ENCODE data around the gene CD46.
"Not testable (repeated sequence)": the region's sequence is repeated elsewhere in the genome, so short reads cannot be mapped to it uniquely, and the experiment has no call there.

Gene CD46

DNA sequence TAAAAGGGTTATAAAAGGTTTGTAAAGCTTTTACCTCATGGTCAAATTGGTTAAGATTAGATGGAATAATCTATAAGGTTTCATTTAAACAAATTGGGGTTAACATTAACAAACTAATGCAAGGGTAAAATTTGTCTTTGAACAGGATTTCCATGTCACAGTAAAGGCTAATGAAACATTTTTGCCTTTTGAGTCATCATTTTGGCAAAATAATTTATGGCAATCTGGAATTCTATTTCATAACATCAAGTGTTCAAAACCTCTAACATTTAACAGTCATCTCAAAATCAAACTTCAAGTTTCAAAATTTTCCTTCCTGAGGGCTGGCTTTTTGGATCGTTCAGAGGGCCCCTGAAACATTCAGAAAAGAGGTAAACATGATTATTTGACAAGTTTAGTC, 6.6 kb upstream of the CD46 start:
- Mint-ChIP-seq H3K9me3 (no peaks in the 10 kb centered on the region), H3K27me3 (no peaks in the 10 kb centered on the region), H3K4me3 (no peak overlapping the region), H3K36me3 (no peaks in the 10 kb centered on the region), H3K27ac (no peak overlapping the region), H3K4me1 (peaks cover 6% of the 10 kb centered on the region)
- DNase-seq (ENCODE audit: low spot score in 2 of 2) (no peak), ATAC-seq (ENCODE audit: low read depth) (no peak)

DNA sequence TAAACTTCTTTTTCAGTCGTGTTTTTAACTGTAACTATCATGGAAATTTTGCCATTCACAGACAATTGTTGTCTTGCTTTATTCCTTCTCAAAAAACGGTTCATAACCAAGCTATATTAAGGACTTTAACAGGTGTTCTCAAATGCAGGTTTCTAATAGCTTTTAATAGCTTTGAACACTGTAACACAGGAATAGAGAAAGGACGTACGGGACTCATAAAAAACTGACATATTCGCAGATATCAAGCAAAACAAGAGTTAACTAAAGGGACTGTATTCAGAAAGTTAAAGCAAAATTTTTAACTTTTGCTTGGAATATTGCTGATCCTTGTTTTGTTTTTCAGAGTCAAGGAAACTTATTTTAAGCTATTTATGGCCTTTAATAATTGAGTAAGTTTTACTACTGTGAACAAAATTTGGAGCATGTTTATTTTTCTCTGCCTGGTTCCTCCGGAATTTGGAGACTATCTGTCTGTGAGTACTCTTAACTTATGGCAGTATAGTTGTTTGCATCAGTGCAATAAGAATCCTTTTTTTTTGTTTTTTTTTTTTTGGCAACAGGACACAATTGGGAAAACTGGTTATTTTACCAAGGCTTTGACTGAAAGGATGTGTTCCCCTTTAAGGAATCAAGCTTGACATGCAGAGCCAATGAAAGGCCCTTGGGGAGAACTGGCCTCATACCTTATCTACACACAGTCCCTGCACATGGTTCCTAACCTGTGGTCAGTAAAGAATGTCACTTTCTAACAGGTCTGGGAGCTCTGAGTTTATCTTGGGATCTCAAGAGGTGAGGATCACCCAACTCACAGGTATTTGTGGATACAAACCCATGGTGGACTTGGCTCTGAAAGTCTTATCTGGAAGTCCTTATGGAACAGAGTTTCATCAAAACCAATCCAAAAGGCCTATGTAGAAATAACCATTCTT, 5.8 kb upstream of the CD46 start:
- Mint-ChIP-seq H3K27ac (no peak overlapping the region), H3K36me3 (no peaks in the 10 kb centered on the region), H3K4me1 (peaks cover 8% of the 10 kb centered on the region)

DNA sequence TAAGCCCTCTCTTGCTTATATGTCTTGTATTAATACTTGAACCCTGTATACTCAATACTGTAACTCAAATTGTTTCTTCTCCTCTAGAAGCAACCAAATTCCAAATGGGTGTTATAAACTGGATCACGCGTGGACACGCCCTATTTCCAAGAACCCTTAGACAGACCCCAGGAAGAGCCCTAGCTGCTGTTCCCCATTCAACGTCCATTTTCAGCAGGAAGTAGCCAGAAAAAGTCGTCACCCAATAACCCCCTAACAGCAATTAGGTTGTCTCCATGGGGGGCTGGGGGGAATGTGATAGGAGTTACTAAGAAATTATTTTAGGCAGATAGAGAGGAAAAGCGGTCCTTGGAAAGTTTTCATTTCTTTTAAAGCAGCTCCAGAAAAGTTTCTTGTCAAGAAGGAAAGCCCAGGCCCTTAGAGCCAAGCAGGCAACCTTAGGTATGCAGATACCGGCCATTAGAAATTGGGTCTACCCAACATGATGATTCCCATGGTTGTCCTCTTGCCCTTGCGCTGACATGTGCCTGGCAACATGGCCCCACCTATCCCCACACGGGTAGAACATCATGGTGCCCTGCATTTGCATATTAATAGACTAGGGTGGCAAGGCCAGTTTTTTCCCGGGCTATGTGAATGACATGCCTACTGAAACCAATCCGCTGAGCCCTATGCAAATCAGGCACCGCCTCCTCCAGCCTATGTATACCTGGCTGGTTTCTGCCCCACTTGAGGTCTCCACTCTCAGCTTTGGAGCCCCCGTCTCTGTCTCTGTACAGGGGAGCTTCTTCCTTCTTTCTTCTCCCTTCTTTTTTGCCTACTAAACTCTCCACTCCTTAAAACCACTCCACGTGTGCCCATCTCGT, 4.0 kb upstream of the CD46 start:
- DNase-seq (ENCODE audit: low spot score in 2 of 2) (no peak), ATAC-seq (ENCODE audit: low read depth) (no peak)
- Mint-ChIP-seq H3K27ac (no peak overlapping the region), H3K36me3 (no peaks in the 10 kb centered on the region), H3K4me1 (peaks cover 17% of the 10 kb centered on the region), H3K9me3 (no peaks in the 10 kb centered on the region), H3K27me3 (no peaks in the 10 kb centered on the region), H3K4me3 (no peak overlapping the region)

More for the DNA sequence above, 5.8 kb upstream of the CD46 start:
- H3K9me3 Mint-ChIP-seq = no peaks in the 10 kb centered on the region
- no peak overlapping the region for H3K4me3 Mint-ChIP-seq
- ATAC-seq (ENCODE audit: low read depth) (no peak), DNase-seq (ENCODE audit: low spot score in 2 of 2) (no peak)
- no peaks in the 10 kb centered on the region for H3K27me3 Mint-ChIP-seq

- Mint-ChIP-seq H3K27me3 (no peaks in the 10 kb centered on the region), H3K4me1 (peaks cover 17% of the 10 kb centered on the region), H3K36me3 (no peaks in the 10 kb centered on the region), H3K27ac (no peak overlapping the region), H3K4me3 (no peak overlapping the region), H3K9me3 (no peaks in the 10 kb centered on the region)
- DNase-seq (ENCODE audit: low spot score in 2 of 2) = no peak
- no peak for ATAC-seq (ENCODE audit: low read depth)
These were observed 2.9 kb upstream of the CD46 start for GRCh38 chr1:207748737-207749528.

DNA sequence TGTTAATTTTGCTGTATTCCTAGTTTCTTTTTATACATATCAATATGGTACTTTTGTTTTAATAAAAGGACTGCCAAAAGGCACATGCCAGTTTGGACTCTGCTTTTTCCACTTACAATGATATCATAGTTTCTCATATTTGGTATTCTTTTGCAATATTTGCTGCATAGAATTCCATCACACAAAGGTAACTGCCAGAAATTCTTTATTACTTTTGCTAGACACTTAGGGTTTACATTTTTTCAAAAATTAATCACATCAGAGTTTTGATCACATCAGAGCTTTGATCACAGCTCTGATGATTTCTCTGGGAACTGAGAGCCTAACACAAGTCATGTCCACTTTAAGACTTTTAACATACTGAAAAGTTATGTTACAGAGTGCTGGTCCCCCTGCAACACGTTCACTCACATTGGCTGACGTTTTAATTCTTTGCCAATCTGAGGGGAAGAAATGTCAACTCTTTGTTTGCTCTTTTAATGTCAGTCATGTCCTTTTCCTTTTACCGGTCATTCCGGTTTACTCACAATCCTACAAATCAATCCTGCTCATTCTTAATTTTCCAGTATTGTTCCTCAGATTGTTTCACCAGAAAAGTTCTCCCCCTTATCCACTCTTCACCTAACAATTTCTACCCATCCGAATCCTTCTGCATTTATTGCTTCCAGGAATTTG, 1.1 kb upstream of the CD46 start:
- DNase-seq (ENCODE audit: low spot score in 2 of 2) (no peak), ATAC-seq (ENCODE audit: low read depth) (no peak)
- H3K4me3 Mint-ChIP-seq = peak overlapping the region; percentile 93
- peak overlapping the region; percentile 82 for H3K27ac Mint-ChIP-seq
- H3K4me1 Mint-ChIP-seq = peaks cover 27% of the 10 kb centered on the region
- H3K36me3 Mint-ChIP-seq = no peaks in the 10 kb centered on the region
- no peaks in the 10 kb centered on the region for H3K27me3 Mint-ChIP-seq
- no peaks in the 10 kb centered on the region for H3K9me3 Mint-ChIP-seq

GRCh38 chr1:207751463-207751789, 428 bp upstream of the CD46 start:
- DNase-seq (ENCODE audit: low spot score in 2 of 2); ATAC-seq (ENCODE audit: low read depth); H3K36me3 Mint-ChIP-seq; H3K9me3 Mint-ChIP-seq; H3K27me3 Mint-ChIP-seq: not testable (repeated sequence)
- peaks cover 30% of the 10 kb centered on the region for H3K4me1 Mint-ChIP-seq
- peak overlapping the region; percentile 82 for H3K27ac Mint-ChIP-seq
- peak overlapping the region; percentile 93 for H3K4me3 Mint-ChIP-seq

- H3K4me1 Mint-ChIP-seq = peaks cover 30% of the 10 kb centered on the region
- peak overlapping the region; percentile 82 for H3K27ac Mint-ChIP-seq
- DNase-seq (ENCODE audit: low spot score in 2 of 2) = peak in 1 of 2 donors; percentile 18
- H3K4me3 Mint-ChIP-seq = peak overlapping the region; percentile 93
- peak; percentile 23 for ATAC-seq (ENCODE audit: low read depth)
- peaks cover 4% of the 10 kb centered on the region for H3K36me3 Mint-ChIP-seq
- no peaks in the 10 kb centered on the region for H3K27me3 Mint-ChIP-seq
- no peaks in the 10 kb centered on the region for H3K9me3 Mint-ChIP-seq
These were observed 673 bp downstream of the CD46 start for GRCh38 chr1:207752456-207752998.

DNA sequence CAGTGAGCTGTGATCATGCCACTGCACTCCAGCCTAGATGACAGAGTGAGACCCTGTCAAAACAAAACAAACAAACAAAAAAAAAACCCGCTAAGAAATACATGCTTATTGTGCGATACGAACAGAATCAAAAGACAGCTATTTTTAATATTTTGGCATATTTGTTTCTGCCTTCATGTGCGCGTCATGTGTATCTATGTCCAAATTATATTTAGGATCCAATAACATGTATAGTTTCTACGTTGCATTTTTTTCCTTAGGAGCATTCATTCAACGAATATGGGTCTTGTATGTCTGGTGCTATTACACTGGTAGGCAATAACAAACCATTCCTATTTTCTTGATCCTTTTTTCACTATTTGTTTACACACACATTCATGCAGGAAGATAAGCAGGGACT, 1.8 kb downstream of the CD46 start:
- H3K36me3 Mint-ChIP-seq = peaks cover 5% of the 10 kb centered on the region
- DNase-seq (ENCODE audit: low spot score in 2 of 2) = no peak
- no peak overlapping the region for H3K27ac Mint-ChIP-seq
- no peaks in the 10 kb centered on the region for H3K27me3 Mint-ChIP-seq
- no peak overlapping the region for H3K4me3 Mint-ChIP-seq
- ATAC-seq (ENCODE audit: low read depth) = no peak
- H3K9me3 Mint-ChIP-seq = no peaks in the 10 kb centered on the region
- H3K4me1 Mint-ChIP-seq = peaks cover 32% of the 10 kb centered on the region

- ATAC-seq (ENCODE audit: low read depth) (no peak), DNase-seq (ENCODE audit: low spot score in 2 of 2) (no peak)
- peaks cover 6% of the 10 kb centered on the region for H3K36me3 Mint-ChIP-seq
- peak overlapping the region; percentile 36 for H3K27ac Mint-ChIP-seq
- no peak overlapping the region for H3K4me3 Mint-ChIP-seq
- H3K27me3 Mint-ChIP-seq = no peaks in the 10 kb centered on the region
- H3K4me1 Mint-ChIP-seq = peaks cover 28% of the 10 kb centered on the region
- H3K9me3 Mint-ChIP-seq = no peaks in the 10 kb centered on the region
These were observed 2.2 kb downstream of the CD46 start for GRCh38 chr1:207754011-207754410.

GRCh38 chr1:207754974-207755700, 3.3 kb downstream of the CD46 start:
- Mint-ChIP-seq H3K27ac (no peak overlapping the region), H3K27me3 (no peaks in the 10 kb centered on the region), H3K36me3 (peaks cover 8% of the 10 kb centered on the region), H3K4me3 (no peak overlapping the region), H3K9me3 (no peaks in the 10 kb centered on the region), H3K4me1 (peaks cover 25% of the 10 kb centered on the region)
- no peak for DNase-seq (ENCODE audit: low spot score in 2 of 2)
- ATAC-seq (ENCODE audit: low read depth) = no peak

GRCh38 chr1:207755846-207756693, 4.2 kb downstream of the CD46 start:
- H3K4me1 Mint-ChIP-seq = peaks cover 24% of the 10 kb centered on the region
- DNase-seq (ENCODE audit: low spot score in 2 of 2) (no peak), ATAC-seq (ENCODE audit: low read depth) (no peak)
- H3K4me3 Mint-ChIP-seq = no peak overlapping the region
- H3K9me3 Mint-ChIP-seq = no peaks in the 10 kb centered on the region
- peaks cover 12% of the 10 kb centered on the region for H3K36me3 Mint-ChIP-seq
- H3K27ac Mint-ChIP-seq = no peak overlapping the region
- H3K27me3 Mint-ChIP-seq = no peaks in the 10 kb centered on the region

DNA sequence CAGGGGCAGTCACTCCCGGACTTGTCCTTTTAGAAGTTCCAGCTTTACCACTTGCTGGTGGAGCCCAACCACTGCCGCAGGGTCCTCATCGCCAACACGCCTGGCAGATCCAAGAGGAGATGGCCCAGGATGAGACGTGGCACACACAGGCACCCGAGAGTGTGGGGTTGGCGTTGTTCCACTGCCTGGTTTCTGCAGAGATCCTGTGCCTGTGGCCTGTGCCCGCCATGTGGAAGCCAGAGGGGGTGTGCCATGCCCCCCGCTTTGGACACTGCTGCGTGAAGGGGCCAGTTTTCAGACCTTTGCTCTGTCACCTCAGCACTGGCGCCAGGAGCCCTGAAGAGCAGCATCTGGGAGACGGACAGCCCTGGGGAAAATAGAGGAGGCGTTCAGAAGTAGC, 10.8 kb downstream of the CD46 start:
- Mint-ChIP-seq H3K36me3 (peaks cover 46% of the 10 kb centered on the region), H3K27me3 (no peaks in the 10 kb centered on the region), H3K4me1 (peaks cover 2% of the 10 kb centered on the region), H3K27ac (no peak overlapping the region), H3K4me3 (no peak overlapping the region), H3K9me3 (no peaks in the 10 kb centered on the region)
- no peak for DNase-seq (ENCODE audit: low spot score in 2 of 2)
- ATAC-seq (ENCODE audit: low read depth) = no peak

All from memory B cell (primary cell).